HG03095 (cell line): Measurements from ENCODE around the gene CLCN2.

Source experiments
- ATAC-seq: cut with Tn5 transposase; IDR thresholded peaks from one replicate; pipeline ENCODE4 v1.9.1; 2021; ENCODE audit warnings: moderate library complexity; ENCODE audit not compliant: unreplicated experiment

Gene CLCN2

DNA sequence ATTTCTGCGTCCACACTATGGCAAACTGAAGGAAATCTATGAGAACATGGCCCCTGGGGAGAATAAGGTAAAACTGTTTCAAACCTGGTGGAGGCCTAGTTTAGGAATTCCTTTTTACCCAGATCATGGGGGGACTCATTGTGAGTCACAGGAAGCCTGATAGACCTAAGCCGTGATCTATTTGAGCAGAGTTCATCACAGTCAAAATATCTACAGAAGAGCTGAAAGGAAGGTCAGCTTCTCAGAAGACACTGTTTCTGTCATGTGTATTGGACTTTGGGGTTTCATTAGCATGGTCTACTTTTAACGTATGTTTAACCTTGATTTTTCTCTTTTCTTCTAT is 61.1 kb downstream of the CLCN2 start:
- no peak for ATAC-seq

DNA sequence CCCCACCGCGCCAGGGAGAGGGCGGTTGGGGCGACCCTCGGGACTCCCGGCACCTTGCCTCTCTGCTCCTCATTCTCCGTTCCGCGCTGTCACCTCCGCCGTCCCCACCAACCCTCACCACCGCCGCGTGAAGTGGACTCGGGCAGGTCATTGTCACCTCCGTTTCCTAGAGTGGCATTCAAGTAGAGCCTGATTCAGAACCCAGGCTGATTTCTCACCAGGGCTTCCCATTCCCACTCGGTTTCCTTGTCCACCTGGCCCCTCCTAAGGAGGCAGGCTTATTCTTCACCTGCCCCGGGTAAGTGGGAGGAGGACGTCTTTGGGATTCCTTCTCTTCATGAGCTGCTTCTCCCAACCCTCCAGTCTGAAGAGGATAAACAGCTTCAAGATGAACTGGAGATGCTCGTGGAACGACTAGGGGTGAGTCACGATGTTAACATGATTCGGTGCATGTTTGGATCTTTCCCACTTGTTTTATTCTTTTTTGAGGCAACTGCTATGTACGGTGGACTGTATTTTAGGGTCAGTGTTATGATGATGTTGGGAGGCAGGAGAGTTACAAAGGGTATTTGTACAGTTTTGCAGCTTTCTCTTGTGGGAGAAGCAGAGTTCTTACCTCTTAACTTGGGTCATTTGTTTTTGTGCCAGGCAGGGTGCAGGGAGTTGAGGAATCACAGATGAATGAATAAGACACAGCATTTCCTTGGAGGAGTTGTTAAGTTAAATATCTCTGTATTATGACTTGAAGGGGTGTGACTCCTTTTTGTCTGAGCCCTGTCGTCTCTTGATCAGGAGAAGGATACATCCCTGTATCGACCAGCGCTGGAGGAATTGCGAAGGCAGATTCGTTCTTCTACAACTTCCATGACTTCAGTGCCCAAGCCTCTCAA is 61.7 kb downstream of the CLCN2 start:
- ATAC-seq = no peak

DNA sequence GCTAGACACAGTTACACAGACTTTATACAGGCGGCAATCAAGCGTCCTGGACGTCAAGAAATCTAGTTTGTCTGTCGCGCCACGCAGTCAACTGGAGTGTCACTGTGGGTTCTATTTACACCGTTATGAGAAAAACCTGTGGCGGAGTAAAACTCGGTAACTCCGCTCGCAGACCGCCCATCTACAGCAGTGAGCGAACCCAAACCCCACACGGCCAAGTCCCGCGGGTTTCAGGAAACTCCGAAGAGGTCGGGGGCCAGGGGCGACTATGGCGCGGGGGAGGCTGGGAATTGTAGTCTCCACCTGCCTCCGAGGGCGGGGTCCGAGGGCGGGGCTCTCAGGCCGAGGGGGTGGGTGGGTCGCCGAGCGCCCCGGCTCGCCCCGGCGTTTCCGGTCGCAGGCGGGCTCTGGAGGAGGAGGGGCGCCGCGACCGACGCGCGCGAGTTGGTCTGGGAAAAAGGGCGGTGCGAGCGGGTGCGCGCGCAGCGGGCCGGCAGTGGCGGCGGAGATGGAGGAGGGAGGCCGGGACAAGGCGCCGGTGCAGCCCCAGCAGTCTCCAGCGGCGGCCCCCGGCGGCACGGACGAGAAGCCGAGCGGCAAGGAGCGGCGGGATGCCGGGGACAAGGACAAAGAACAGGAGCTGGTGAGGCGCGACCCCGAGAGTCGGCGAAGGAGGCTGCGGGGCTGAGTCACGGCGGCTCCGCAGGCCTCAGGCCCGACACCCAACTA is 62.5 kb downstream of the CLCN2 start, which contains the start of gene PSMD2:
Gene PSMD2, plus strand, starts transcription at position 483 of the 729 bp plus-strand sequence. Its CDS starts 26 bp downstream, at position 509.
- ATAC-seq = peak; percentile 91

- ATAC-seq = no peak
Observed at GRCh38 chr3:184296616-184297015, 64.8 kb downstream of the CLCN2 start.
